HG02571 (cell line): ENCODE results near the gene NR5A1.

Source experiments
- ATAC-seq: cut with Tn5 transposase; IDR thresholded peaks from one replicate; pipeline ENCODE4 v1.9.1; 2021; ENCODE audit warnings: mild to moderate bottlenecking, moderate library complexity; ENCODE audit not compliant: unreplicated experiment

Gene NR5A1

DNA sequence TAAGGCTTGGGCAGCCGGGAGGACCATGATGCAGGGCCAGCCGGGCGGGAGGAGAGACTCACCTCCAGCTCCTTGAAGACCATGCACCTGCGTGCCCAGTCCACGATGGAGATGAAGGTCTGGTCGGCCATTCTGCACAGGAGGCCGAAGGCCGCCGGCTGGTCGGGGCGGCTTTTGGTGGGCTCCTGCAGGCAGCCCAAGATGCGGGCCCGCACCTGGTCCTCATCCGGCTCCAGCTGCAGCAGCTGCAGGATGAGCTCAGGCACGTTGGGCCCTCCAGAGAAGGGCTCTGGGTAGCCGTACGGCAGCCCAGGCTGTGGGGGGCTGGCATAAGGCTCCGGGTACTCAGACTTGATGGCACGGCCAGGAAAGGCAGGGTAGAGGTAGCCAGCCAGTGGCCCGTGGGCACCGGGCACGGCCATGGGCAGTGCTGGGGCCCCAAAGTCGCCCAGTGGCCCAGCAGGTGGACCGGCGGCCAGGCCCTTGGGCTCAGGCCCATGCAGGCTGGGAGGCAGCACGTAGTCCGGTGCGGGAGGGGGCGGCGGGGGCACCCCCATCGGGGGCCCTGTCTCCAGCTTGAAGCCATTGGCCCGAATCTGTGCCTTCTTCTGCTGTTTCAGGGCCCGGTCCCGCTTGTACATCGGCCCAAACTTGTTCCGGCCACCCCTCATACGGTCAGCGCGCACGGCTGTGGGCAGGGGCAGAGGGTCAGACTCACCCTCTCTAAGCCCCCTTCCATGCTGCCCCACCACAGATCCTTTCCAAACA is 7.0 kb downstream of the NR5A1 start:
- no peak for ATAC-seq

DNA sequence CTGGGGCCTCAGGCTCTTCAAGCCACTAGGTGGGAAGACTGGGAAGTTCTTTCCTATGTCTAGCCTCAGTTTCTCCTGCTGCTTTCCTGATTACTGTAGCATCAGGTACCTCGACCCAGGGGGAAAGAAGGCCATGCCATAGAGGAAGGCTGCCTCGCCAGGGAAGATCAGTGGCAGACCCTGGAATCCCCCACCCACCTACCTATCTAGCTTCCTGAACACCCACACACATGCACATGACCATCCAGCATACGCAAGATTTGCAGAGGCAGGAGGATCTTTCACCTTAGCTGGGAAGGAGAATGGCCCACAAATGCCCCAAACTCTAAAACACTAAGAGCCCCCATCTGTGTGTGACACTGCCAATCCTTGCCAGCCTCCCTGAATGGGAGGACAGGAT is 8.0 kb downstream of the NR5A1 start:
- no peak for ATAC-seq

GRCh38 chr9:124498499-124499146 is 8.6 kb downstream of the NR5A1 start:
- no peak for ATAC-seq

GRCh38 chr9:124498040-124498439 is 9.2 kb downstream of the NR5A1 start:
- ATAC-seq = no peak

DNA sequence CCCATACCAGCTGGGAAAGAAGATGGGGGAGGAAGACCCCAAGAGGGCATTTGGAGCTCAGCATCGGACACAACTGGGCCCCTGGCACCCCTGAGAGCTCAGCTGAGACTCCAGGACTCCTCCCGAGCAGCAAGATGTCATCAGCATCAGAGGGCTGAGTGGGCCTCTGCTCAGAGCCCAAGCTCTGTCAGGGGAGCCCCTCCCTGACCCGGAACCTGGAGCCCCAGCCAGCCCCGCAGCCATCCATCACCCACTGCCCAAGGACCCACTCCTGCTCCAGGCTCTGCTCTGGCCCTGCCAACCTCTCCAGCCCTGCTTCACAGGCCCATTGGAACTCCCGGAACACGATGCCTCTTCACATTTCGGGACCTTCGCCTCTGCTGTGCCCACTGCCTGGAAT is 9.8 kb downstream of the NR5A1 start:
- no peak for ATAC-seq

DNA sequence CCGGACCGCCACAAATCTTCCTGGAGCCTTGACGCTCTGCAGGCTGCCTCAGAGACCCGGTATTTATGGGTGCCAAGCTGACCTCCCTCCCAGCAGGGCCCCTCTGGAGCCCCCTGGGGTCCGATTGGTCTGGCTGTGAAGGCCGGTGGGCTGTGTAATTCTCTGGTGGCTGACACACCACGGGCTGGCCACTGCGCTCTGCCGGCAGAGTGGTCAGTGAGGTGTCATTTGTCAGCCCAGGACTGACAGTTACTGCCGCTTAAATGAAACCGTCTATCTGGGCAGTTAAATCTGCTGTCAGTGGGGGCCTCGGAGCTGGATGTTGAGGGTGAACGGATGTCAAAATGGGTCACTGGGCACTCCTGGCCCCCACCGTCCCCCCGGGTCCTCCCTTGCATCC is 10.7 kb downstream of the NR5A1 start:
- no peak for ATAC-seq

DNA sequence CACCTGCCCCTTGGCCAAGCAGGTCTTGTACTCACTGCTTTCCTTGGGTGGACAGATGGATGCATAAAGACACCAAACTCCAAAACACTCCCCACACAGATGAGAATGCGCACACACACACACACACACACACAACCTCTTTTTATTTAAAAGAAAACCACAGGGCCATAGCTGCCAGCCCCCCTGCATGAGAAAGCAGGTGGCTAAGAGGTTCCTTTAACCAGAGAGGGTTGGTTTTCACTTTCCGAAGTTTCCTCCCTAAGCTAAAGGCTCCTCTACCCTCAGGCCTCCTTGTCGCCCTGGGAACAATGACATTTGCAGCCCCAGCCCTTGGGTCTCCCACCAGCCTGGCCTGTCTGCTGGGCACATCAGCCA is 11.1 kb downstream of the NR5A1 start:
- ATAC-seq = no peak

- ATAC-seq = no peak
Measured at GRCh38 chr9:124495126-124496074, 11.8 kb downstream of the NR5A1 start.

DNA sequence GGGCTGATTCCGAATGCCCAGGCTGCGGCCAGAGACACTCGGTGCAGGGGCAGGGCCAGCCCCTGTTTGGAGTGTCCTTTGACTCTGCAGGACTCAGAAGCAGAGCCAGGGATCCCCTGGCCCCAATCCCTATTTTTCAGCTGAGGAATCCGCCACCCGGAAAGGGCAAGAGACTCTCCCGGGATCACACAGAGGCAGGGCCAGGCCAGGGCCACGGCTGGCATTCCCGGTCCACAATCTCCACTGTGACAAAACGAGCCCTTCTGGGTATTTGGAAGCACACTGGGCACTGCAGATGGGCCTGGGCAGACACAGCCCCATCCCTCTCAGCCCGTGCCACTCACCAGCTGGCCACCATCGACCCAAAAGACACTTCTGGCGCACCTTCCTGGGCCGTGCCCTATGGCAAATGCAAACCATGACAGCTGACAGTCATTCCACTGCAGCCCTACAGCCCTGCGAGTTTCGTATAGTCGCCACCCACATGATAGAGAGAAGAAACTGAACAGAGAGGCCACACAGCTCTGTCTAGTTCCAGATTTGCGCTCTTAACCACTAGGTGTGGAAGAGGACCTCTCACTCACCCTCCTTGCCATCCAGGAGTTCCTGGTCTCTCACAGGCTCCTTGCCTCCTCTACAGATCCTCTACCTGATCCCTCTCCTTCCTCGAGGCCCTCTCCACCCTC is 13.3 kb downstream of the NR5A1 start:
- ATAC-seq = peak; percentile 59

DNA sequence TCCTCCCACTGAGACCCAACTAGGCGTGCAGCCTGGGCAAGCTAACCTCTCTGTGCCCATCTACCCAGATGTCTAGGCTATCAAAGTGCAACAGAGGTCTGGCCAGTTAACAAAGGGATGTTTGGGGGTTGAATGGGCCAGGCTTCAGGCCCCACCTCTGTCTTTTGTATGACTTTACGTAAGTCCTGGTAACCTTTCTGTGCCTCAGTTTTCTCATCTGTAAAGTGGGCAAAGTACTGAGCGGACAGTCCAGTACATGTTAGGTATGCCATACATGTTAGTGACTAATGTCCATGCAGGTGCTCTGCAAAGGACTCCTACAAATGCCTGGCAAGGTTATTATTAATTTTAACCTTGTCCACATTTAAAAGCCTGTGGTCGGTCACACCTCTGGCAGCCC is 14.0 kb downstream of the NR5A1 start:
- no peak for ATAC-seq

DNA sequence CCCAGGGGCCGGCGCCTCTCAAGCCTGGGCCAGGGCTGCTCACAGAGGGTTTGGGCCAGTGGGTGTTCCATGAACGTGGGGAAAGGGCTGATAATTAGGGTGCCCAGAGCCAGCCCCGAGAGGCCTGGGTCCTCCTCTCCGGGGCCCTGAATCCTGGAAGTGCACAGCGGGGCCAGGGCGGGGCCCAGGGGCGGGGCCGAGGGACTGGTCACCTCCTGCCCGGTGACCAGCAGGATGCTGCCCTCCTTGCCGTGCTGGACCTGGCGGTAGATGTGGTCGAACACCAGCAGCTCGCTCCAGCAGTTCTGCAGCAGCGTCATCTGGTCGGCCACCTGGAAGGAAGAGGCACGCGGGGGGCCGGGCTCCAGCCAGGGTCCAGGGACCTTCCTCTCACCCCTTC is 14.4 kb downstream of the NR5A1 start:
- ATAC-seq = no peak

GRCh38 chr9:124491049-124491975 is 15.9 kb downstream of the NR5A1 start:
- no peak for ATAC-seq

DNA sequence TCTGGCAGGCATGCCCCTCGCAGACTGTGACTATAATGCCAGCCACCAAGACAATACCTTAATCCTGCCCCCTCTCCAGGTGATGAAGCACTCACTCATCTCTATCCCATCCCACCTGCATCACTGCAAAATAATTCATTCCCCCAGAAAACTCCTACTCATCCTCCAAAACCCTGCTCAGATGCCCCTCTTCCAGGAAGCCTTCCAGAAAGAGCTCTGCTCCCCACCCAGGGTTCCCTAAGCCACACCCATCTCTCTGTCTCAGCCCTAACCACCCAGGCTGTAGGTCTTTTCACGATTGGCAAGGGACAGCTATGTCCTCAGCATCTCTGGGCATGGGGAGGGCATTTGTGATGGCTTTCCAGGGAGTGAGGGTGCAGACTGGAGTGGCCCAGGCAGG is 17.2 kb downstream of the NR5A1 start:
- no peak for ATAC-seq

GRCh38 chr9:124489222-124489621 is 18.0 kb downstream of the NR5A1 start:
- no peak for ATAC-seq

DNA sequence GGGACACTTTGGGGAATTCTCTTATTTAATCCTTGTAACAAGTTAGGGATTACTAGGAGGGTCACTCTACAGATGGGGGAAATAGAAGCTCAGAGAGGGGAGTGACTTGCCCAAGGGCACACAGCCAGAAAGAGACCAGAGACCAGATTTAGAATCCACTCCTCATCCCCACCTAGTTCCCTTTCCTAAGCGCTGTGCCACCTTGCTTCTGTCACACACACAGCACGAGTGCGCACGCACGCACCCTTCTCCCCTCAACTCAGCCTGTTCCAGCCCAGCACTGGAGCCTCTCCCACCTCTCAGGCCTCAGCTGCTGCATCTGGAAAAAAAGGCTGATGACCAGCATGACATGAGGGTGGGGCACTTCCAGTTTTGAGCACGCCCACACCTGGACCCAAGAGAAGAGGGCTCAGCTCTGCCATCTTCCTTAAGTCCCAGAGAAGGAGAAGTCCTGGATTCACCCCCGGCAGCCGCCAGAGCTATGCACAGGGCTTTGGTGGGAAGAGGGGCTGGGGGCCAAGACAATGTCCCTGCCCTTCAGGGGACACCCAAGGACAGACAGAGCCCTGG is 18.5 kb downstream of the NR5A1 start:
- ATAC-seq = no peak

DNA sequence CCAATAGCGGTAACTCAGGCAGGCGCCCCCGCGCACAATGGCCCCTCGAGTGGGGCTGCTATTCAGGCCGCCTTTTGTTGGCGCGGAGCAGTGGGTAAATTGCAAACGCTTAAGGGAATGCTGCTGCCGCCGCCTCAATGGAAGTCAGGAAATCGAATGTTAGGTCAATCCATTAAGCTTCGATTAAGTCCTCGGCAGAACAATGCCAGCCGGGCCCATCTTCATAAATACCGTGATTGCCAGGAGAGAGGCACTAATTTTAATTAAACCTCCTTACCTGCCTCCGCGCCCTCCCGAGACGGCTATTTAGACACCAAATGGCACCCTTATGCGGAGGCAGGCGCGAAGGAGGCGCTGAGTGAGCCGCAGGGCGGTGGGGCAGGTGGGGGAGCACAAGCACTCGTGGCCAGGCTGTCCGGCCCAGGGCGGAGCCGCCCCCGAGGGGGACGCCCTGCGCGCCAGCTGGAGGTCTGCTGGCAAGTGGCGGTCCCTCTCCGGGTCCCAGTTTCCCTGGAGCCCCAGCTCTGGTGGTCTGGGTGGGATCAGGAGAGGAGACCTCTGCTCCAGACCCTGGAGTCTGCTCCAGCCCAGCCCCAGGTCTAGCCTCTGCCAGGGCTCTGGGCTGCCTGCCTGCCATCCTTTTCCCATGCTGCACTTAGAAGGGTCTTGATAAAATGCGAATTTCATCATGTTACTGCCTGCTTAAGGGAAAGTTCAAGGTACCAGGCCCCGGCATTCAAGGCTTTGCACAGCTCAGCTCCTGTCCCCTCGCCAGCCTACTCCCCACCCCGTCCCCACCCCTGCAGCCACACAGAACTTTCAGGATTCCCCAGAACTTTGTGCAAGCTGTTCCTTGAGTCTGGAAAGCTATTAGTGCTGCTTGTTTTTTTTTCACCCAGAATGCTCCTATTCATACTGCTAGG is 19.7 kb downstream of the NR5A1 start:
- ATAC-seq = no peak

- no peak for ATAC-seq
Measured at GRCh38 chr9:124486778-124487259, 20.4 kb downstream of the NR5A1 start.

GRCh38 chr9:124485936-124486335 is 21.3 kb downstream of the NR5A1 start:
- ATAC-seq = no peak
